Tibial nerve (tissue), 3 donors: ENCODE results near the gene AP3B1.

Source experiments
- POLR2A ChIP-seq, 2 donors: fragments of 450-650 bp; IDR thresholded peaks; one replicate each; pipeline ENCODE4 v1.6.1; 2017; ENCODE audit warnings: antibody characterized with exemption in 2 of 2, mild to moderate bottlenecking in 2 of 2, moderate library complexity in 2 of 2
- TF ChIP-seq, protein P1 (sequence below), 5 experiments: fragments of 200-600 bp in 3 of 5; fragments of 450-650 bp in 2 of 5; sonication (generic) in 3 of 5; IDR thresholded peaks; one replicate each; pipeline ENCODE4 v1.5.1; 2016 to 2019; ENCODE audit warnings: antibody characterized with exemption in 5 of 5, mild to moderate bottlenecking in 3 of 5, moderate library complexity in 2 of 5

- TF ChIP-seq, protein P1, sequence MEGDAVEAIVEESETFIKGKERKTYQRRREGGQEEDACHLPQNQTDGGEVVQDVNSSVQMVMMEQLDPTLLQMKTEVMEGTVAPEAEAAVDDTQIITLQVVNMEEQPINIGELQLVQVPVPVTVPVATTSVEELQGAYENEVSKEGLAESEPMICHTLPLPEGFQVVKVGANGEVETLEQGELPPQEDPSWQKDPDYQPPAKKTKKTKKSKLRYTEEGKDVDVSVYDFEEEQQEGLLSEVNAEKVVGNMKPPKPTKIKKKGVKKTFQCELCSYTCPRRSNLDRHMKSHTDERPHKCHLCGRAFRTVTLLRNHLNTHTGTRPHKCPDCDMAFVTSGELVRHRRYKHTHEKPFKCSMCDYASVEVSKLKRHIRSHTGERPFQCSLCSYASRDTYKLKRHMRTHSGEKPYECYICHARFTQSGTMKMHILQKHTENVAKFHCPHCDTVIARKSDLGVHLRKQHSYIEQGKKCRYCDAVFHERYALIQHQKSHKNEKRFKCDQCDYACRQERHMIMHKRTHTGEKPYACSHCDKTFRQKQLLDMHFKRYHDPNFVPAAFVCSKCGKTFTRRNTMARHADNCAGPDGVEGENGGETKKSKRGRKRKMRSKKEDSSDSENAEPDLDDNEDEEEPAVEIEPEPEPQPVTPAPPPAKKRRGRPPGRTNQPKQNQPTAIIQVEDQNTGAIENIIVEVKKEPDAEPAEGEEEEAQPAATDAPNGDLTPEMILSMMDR (IDR thresholded peaks at IDR 0.05) = no peak
- TF ChIP-seq POLR2A (IDR thresholded peaks at IDR 0.05) = no peak
Measured at GRCh38 chr5:78213799-78214198, 80.7 kb downstream of the AP3B1 start.
